Colonic mucosa (tissue), 4 donors: ENCODE measurements around the gene CAMTA1. TPM values are rescaled to one million over a fixed set of nuclear protein-coding genes. Genes with fewer than 3 reads are reported as not detected.

ENCODE experiments used
- DNase-seq: peaks from one replicate; pipeline ENCODE4 v3.0.0-alpha.2; 2020
- H3K27ac ChIP-seq: fragments of 200-600 bp; one replicate; pipeline ENCODE4 v1.8.0; 2021
- H3K27me3 ChIP-seq: fragments of 200-600 bp; one replicate; pipeline ENCODE4 v1.8.0; 2021
- H3K36me3 ChIP-seq: fragments of 200-600 bp; one replicate; pipeline ENCODE4 v1.8.0; 2021
- H3K4me1 ChIP-seq: fragments of 200-600 bp; one replicate; pipeline ENCODE4 v1.8.0; 2021; ENCODE audit warnings: mild to moderate bottlenecking
- H3K4me3 ChIP-seq: fragments of 200-600 bp; one replicate; pipeline ENCODE4 v1.8.0; 2021
- H3K9ac ChIP-seq, 2 donors: one replicate each; pipeline ENCODE4 v1.7.0; 2013; ENCODE audit warnings: control low read depth in 2 of 2, low read depth in 2 of 2, low read length in 2 of 2
- H3K9me3 ChIP-seq: fragments of 200-600 bp; one replicate; pipeline ENCODE4 v1.8.0; 2021
- CTCF ChIP-seq: fragments of 200-600 bp; IDR thresholded peaks from one replicate; pipeline ENCODE4 v1.8.0; 2022; ENCODE audit warnings: antibody characterized with exemption, mild to moderate bottlenecking
- intact Hi-C: fragments of 100-400 bp; cut with DNase I; formaldehyde crosslinking; loops from one replicate; pipeline ENCODE4 v1.14.1; 2022
- total RNA-seq, 2 donors: library from RNA; stranded (reverse); fragmentation: NEBNext Ultra II Directional in 1 of 2; extraction: Animal tissue kit (Norgen Biotek cat#: 25700) in 1 of 2; gene quantifications; one replicate each; pipeline ENCODE4 v1.2.1, GENCODE V29; 2021
- donor health status: healthy.
- donor health status: DM: no; HTN: no; CAD: no.
- donor health status: DM: no; HTN: no; CAD: no.

Gene CAMTA1
- total RNA-seq, 2 donors from 2014 or later, result 76.8 to 92.8 TPM

GRCh38 chr1:7389906-7390603 is 604.8 kb downstream of the CAMTA1 start:
- intact Hi-C loops, result no loop called here
- TF ChIP-seq CTCF, result no peak
- no peaks in the 10 kb centered on the region for H3K27me3 ChIP-seq
- no peak overlapping the region for H3K4me3 ChIP-seq
- H3K9me3 ChIP-seq, result no peaks in the 10 kb centered on the region
- no peaks in the 10 kb centered on the region for H3K4me1 ChIP-seq
- H3K27ac ChIP-seq, result no peak overlapping the region
- H3K9ac ChIP-seq, result no peak overlapping the region
- no peaks in the 10 kb centered on the region for H3K36me3 ChIP-seq
- peak; percentile 13 for DNase-seq

GRCh38 chr1:7390604-7391000 is 605.3 kb downstream of the CAMTA1 start:
- no peak for TF ChIP-seq CTCF

GRCh38 chr1:7393136-7393535 is 607.9 kb downstream of the CAMTA1 start:
- Histone ChIP-seq H3K9me3 (peaks cover 3% of the 10 kb centered on the region), H3K27ac (no peak overlapping the region), H3K9ac (no peak overlapping the region), H3K4me1 (no peaks in the 10 kb centered on the region), H3K36me3 (no peaks in the 10 kb centered on the region), H3K4me3 (no peak overlapping the region), H3K27me3 (no peaks in the 10 kb centered on the region)
- intact Hi-C loops, result no loop called here
- DNase-seq, result no peak
- TF ChIP-seq CTCF, result no peak

More at GRCh38 chr1:7390604-7391000, 605.3 kb downstream of the CAMTA1 start:
- Histone ChIP-seq H3K4me3 (no peak overlapping the region), H3K9me3 (peaks cover 3% of the 10 kb centered on the region), H3K9ac (no peak overlapping the region), H3K4me1 (no peaks in the 10 kb centered on the region), H3K27me3 (no peaks in the 10 kb centered on the region), H3K36me3 (no peaks in the 10 kb centered on the region), H3K27ac (no peak overlapping the region)
- intact Hi-C loops, result no loop called here
- no peak for DNase-seq

GRCh38 chr1:7395251-7395650 is 610.0 kb downstream of the CAMTA1 start:
- no peak overlapping the region for H3K27ac ChIP-seq
- no peak overlapping the region for H3K4me3 ChIP-seq
- H3K27me3 ChIP-seq, result no peaks in the 10 kb centered on the region
- intact Hi-C loops, result no loop called here
- no peak for TF ChIP-seq CTCF
- no peak for DNase-seq
- no peaks in the 10 kb centered on the region for H3K36me3 ChIP-seq
- no peak overlapping the region for H3K9ac ChIP-seq
- H3K4me1 ChIP-seq, result no peaks in the 10 kb centered on the region
- H3K9me3 ChIP-seq, result peaks cover 3% of the 10 kb centered on the region

- H3K9me3 ChIP-seq, result peaks cover 3% of the 10 kb centered on the region
- intact Hi-C loops, result no loop called here
- H3K9ac ChIP-seq, result no peak overlapping the region
- H3K27ac ChIP-seq, result no peak overlapping the region
- TF ChIP-seq CTCF, result no peak
- H3K27me3 ChIP-seq, result no peaks in the 10 kb centered on the region
- no peak overlapping the region for H3K4me3 ChIP-seq
- DNase-seq, result no peak
- no peaks in the 10 kb centered on the region for H3K36me3 ChIP-seq
- H3K4me1 ChIP-seq, result no peaks in the 10 kb centered on the region
These were observed 613.7 kb downstream of the CAMTA1 start for GRCh38 chr1:7398982-7399381.
